Measurements from ENCODE around the gene HM13.

- TF ChIP-seq POLR2A (IDR thresholded peaks at IDR 0.05) (no peak), CTCF (IDR thresholded peaks at IDR 0.05) (no peak)
Observed at GRCh38 chr20:31537116-31537871, 23.1 kb downstream of the HM13 start.
